ENCODE measurements around the gene INO80E. TPM values are rescaled to one million over a fixed set of nuclear protein-coding genes. Genes with fewer than 3 reads are reported as not detected.
A peak's percentile ranks its signal among the peaks of the same experiment; 100 is the strongest.

Gene INO80E
- total RNA-seq, 1 donor from 2014 or later, result 58.4 TPM

GRCh38 chr16:29995324-29995910, 624 bp upstream of the INO80E start, which contains the start of gene HIRIP3:
Gene HIRIP3, minus strand, starts transcription at chr16:29995617. Its CDS starts 12 bp downstream, at chr16:29995605.
- Histone ChIP-seq H3K4me1 (peaks cover 48% of the 10 kb centered on the region), H3K9me3 (no peaks in the 10 kb centered on the region), H3K27me3 (ENCODE audit: low read depth) (no peaks in the 10 kb centered on the region), H3K4me3 (peak within 1 kb of the TSS; percentile 83), H3K27ac (peak within 1 kb of the TSS; percentile 96), H3K36me3 (peaks cover 43% of the 10 kb centered on the region)
- TF ChIP-seq CTCF (IDR thresholded peaks at IDR 0.05), result no peak
- intact Hi-C loops (cut with DNase I), result no loop called here
- ATAC-seq (peak; percentile 82 to 89), DNase-seq (peak; percentile 90)

- DNase-seq, result peak; percentile 25
- no peak for TF ChIP-seq CTCF (IDR thresholded peaks at IDR 0.05)
- Histone ChIP-seq H3K27me3 (ENCODE audit: low read depth) (no peaks in the 10 kb centered on the region), H3K4me1 (peaks cover 34% of the 10 kb centered on the region), H3K27ac (peak overlapping the region; percentile 96), H3K4me3 (peak overlapping the region; percentile 83), H3K9me3 (no peaks in the 10 kb centered on the region), H3K36me3 (peaks cover 37% of the 10 kb centered on the region)
- no peak for ATAC-seq
- intact Hi-C loops (cut with DNase I), result no loop called here
Measured at GRCh38 chr16:29996766-29997250, 767 bp downstream of the INO80E start.

- Histone ChIP-seq H3K4me1 (peaks cover 12% of the 10 kb centered on the region), H3K4me3 (no peak overlapping the region), H3K9me3 (no peaks in the 10 kb centered on the region), H3K27ac (no peak overlapping the region), H3K27me3 (ENCODE audit: low read depth) (no peaks in the 10 kb centered on the region), H3K36me3 (peaks cover 23% of the 10 kb centered on the region)
- no peak for ATAC-seq
- intact Hi-C loops (cut with DNase I), result no loop called here
- TF ChIP-seq CTCF (IDR thresholded peaks at IDR 0.05), result no peak
- DNase-seq, result no peak
Measured at GRCh38 chr16:29999605-30000004, 3.6 kb downstream of the INO80E start.

- H3K27ac ChIP-seq, result no peak overlapping the region
- ATAC-seq (no peak), DNase-seq (peak; percentile 33)
- no peak overlapping the region for H3K4me3 ChIP-seq
- H3K4me1 ChIP-seq, result peaks cover 12% of the 10 kb centered on the region
- no peaks in the 10 kb centered on the region for H3K9me3 ChIP-seq
- TF ChIP-seq CTCF (IDR thresholded peaks at IDR 0.05), result no peak
- H3K27me3 ChIP-seq (ENCODE audit: low read depth), result no peaks in the 10 kb centered on the region
- peaks cover 23% of the 10 kb centered on the region for H3K36me3 ChIP-seq
- intact Hi-C loops (cut with DNase I), result no loop called here
Measured at GRCh38 chr16:30000735-30001631, 4.9 kb downstream of the INO80E start.

GRCh38 chr16:30002614-30003346, 6.7 kb downstream of the INO80E start:
- H3K27ac ChIP-seq, result no peak overlapping the region
- ATAC-seq, result no peak
- H3K9me3 ChIP-seq, result no peaks in the 10 kb centered on the region
- H3K36me3 ChIP-seq, result peaks cover 23% of the 10 kb centered on the region
- H3K27me3 ChIP-seq (ENCODE audit: low read depth), result no peaks in the 10 kb centered on the region
- DNase-seq, result no peak
- H3K4me1 ChIP-seq, result peaks cover 4% of the 10 kb centered on the region
- TF ChIP-seq CTCF (IDR thresholded peaks at IDR 0.05), result no peak
- intact Hi-C loops (cut with DNase I), result no loop called here
- no peak overlapping the region for H3K4me3 ChIP-seq
